Endothelial cell of umbilical vein (primary cell): Measurements from ENCODE around the gene PRKAR1B.

Experiments used
- EZH2 ChIP-seq: IDR thresholded peaks from 2 replicates; pipeline ENCODE4 v1.6.1; 2012; ENCODE audit warnings: borderline replicate concordance, low read depth, mild to moderate bottlenecking, moderate library complexity, low read length, inconsistent platforms; ENCODE audit not compliant: severe bottlenecking
- FOS ChIP-seq: IDR thresholded peaks from 2 replicates; pipeline ENCODE4 v1.6.1; 2011; ENCODE audit warnings: mild to moderate bottlenecking, low read length, moderate library complexity, borderline replicate concordance; ENCODE audit not compliant: insufficient read depth
- GATA2 ChIP-seq: IDR thresholded peaks from 2 replicates; pipeline ENCODE4 v1.7.0; 2011; ENCODE audit warnings: low read depth, mild to moderate bottlenecking, moderate library complexity, mixed read lengths, low read length; ENCODE audit not compliant: insufficient read length, insufficient read depth
- JUN ChIP-seq: IDR thresholded peaks from 2 replicates; pipeline ENCODE4 v1.6.1; 2011; ENCODE audit warnings: borderline replicate concordance, low read depth; ENCODE audit not compliant: insufficient read length, insufficient read depth
- POLR2A ChIP-seq: IDR thresholded peaks from 2 replicates; pipeline ENCODE4 v1.6.1; 2012; ENCODE audit warnings: low read depth, mild to moderate bottlenecking, control low read depth, low read length
- POLR2AphosphoS5 ChIP-seq: IDR thresholded peaks from 2 replicates; pipeline ENCODE4 v1.6.1; 2012; ENCODE audit warnings: low read depth, mild to moderate bottlenecking, control low read depth, low read length, moderate library complexity; ENCODE audit not compliant: insufficient read depth
- TF ChIP-seq, protein P1 (sequence below): IDR thresholded peaks from 2 replicates; pipeline ENCODE4 v1.6.1; 2011; ENCODE audit not compliant: insufficient read depth, insufficient read length
- TF ChIP-seq, protein P2 (sequence below), 2 donors: IDR thresholded peaks; 1 replicate in 1 of 2; 2 replicates in 1 of 2; pipeline ENCODE4 v1.5.1; 2011; ENCODE audit warnings: low read length in 2 of 2, mild to moderate bottlenecking in 2 of 2, moderate library complexity in 2 of 2, control low read depth in 1 of 2, inconsistent platforms in 1 of 2, low read depth in 1 of 2; ENCODE audit not compliant: insufficient read depth in 1 of 2; ENCODE audit errors: extremely low read depth in 1 of 2

DNA sequence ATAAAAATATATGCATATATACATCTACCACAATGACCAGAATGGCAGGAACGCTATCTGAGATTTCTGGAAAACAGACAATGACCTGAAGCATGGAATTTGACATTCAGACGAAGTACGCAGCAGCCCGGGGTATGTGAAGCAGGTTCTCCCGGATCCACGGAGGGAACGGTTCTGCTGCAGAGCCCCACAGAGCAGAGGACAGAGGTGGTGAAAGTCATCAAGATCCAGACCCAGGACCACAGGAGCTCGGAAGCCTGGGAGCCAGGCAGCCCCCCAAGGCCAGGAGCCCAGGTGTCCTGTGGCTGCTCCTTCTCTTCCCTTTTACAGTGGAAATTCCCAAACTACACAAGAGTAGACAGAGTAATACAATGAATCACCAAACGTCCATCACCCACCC, 42.7 kb downstream of the PRKAR1B start:
- TF ChIP-seq, protein P1, sequence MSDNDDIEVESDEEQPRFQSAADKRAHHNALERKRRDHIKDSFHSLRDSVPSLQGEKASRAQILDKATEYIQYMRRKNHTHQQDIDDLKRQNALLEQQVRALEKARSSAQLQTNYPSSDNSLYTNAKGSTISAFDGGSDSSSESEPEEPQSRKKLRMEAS = no peak
- no peak for TF ChIP-seq POLR2A
- TF ChIP-seq, protein P2, sequence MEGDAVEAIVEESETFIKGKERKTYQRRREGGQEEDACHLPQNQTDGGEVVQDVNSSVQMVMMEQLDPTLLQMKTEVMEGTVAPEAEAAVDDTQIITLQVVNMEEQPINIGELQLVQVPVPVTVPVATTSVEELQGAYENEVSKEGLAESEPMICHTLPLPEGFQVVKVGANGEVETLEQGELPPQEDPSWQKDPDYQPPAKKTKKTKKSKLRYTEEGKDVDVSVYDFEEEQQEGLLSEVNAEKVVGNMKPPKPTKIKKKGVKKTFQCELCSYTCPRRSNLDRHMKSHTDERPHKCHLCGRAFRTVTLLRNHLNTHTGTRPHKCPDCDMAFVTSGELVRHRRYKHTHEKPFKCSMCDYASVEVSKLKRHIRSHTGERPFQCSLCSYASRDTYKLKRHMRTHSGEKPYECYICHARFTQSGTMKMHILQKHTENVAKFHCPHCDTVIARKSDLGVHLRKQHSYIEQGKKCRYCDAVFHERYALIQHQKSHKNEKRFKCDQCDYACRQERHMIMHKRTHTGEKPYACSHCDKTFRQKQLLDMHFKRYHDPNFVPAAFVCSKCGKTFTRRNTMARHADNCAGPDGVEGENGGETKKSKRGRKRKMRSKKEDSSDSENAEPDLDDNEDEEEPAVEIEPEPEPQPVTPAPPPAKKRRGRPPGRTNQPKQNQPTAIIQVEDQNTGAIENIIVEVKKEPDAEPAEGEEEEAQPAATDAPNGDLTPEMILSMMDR (IDR thresholded peaks at IDR 0.05; ENCODE audit: extremely low read depth in 1 of 2, insufficient read depth in 1 of 2, low read depth in 1 of 2, low read length in 2 of 2) = no peak
- no peak for TF ChIP-seq GATA2
- no peak for TF ChIP-seq JUN
- no peak for TF ChIP-seq EZH2
- no peak for TF ChIP-seq POLR2AphosphoS5
- TF ChIP-seq FOS = no peak
